Epithelial cell of prostate (primary cell): ENCODE measurements around the gene LEKR1.

Source experiments
- DNase-seq: peaks from one replicate; pipeline ENCODE4 v3.0.0-alpha.2; 2011; ENCODE audit warnings: low read depth, low spot score
- H3K27ac ChIP-seq: fragments of 450-650 bp; 2 replicates; pipeline ENCODE4 v1.5.1; 2017; ENCODE audit warnings: mild to moderate bottlenecking

Gene LEKR1

DNA sequence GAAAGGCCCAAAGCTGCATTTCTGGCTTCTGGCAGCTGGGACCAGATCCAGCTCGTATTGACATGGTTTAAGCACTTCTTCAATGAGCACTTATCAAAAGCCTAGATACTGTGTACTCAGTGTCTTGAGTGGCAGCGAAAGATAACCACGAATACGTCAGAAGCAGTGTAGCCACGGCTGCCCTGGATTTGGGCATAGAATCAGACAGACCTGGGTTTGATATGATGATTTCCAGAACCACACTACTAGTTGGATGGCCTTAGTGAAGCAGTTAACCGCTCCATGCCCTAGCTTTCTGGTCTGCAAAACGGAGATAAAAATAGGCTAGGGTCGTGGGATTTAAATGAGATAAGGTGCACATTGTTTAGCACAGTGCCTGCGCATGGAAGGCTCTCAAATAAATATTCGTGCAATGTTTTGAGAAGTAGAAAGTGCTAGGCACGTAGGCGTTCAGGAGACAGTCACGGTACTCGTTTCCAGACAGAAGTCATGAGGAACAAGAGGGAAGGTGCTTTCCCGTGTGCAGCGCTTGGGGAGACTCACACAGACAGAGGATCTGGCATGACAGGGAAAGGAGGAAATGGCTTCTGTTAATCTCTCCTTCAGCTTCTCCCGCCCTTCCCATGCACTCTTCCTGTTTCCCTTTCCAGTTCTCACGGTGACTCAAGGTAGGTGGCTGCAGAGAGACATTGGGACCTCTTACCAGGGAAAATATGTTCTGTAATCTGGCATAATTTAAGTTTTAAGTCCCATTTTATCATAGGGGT, 263.5 kb downstream of the LEKR1 start:
- DNase-seq: peak; percentile 53
- peak overlapping the region; percentile 97 for H3K27ac ChIP-seq

DNA sequence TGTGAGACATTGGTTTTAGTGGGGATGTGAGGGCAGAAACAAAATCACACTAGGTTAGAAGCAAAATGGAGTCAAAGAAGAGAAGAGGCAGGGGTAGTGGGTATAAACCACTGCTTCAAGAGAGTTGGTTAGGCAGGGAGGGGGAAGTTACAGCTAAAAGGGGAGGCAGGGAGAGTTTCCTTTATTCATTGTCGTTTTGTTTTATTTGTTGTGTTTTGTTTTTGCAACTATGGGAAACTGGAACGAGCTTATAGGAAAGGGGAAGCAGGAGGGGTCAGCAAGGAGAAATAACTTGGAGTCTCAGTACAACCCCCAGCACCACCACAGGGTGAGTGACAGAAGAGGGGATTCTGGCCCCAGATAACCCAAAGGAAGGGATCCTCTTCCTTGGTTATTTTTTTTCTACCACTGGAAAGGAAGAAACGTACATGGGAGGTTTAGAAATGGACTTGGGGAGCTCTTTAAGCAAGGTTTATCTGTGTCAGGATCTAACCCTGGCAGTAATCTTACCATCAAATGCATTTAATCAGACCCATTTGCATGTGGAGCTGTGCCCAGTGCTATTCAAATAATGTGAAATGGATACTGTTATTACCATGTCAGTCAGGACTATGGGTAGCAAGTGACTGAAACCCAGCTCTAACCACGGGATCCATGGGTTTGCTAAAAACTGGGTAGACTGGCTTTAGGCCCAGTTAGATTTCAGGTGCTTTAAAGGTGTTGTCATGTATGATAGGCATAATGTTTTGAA, 265.1 kb downstream of the LEKR1 start:
- no peak overlapping the region for H3K27ac ChIP-seq
- no peak for DNase-seq

DNA sequence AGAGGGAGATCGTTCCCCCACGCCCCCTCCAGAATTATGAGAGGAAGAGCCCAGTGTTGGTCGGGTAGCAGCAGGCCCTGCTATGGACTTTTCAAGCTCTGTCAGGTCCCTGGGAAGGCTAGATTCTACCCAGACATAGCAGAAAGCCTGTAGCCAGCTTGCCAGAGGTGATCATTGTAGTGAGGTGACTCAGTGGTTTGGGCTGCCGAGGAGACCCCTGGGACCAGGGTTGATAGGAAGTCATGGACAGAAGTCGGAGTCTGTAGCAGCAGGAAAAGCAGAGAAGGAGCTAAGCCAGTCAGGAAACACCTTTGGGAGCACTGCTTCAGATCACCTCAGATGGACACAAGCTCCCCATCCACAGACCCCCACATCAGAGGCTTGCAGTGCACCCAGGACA, 266.1 kb downstream of the LEKR1 start:
- no peak for DNase-seq
- no peak overlapping the region for H3K27ac ChIP-seq

DNA sequence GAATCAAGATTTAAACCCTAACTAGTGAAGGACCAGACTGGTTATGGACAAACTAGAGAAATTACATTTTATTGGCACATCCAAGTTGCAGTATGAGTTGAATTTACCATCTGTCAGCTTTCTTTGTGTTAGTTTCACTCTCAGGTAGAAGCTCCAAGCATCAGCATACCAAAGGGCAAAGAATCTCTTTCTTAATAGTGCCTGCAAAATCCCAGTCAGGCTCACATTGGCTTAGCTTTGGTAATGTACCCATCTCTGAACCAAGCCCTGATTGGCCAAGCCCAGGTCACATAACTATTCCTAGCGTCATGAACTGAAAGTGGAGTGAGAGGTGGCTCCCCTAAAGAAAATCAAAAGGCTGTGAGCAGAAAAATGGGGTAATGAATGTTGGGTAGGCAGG, 266.9 kb downstream of the LEKR1 start:
- DNase-seq: no peak
- no peak overlapping the region for H3K27ac ChIP-seq

DNA sequence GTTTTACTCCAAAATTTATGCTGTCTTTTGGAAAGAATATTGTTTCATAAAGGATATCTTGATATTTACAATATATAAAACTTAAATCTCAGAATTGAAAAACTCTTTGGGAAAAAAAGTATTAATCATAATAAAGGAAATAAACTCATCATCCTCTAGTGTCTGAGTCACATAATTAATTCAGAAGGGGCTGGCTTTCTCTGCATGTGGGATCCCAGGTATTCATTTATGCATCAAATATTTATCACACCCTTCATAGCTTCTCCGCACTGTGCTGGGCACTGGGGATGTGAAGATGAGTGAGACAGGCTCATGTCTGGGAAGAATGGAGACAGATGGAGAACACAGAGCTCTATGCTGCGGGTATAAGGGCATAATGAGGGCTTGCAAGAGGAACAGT, 268.1 kb downstream of the LEKR1 start:
- H3K27ac ChIP-seq: no peak overlapping the region
- DNase-seq: no peak

DNA sequence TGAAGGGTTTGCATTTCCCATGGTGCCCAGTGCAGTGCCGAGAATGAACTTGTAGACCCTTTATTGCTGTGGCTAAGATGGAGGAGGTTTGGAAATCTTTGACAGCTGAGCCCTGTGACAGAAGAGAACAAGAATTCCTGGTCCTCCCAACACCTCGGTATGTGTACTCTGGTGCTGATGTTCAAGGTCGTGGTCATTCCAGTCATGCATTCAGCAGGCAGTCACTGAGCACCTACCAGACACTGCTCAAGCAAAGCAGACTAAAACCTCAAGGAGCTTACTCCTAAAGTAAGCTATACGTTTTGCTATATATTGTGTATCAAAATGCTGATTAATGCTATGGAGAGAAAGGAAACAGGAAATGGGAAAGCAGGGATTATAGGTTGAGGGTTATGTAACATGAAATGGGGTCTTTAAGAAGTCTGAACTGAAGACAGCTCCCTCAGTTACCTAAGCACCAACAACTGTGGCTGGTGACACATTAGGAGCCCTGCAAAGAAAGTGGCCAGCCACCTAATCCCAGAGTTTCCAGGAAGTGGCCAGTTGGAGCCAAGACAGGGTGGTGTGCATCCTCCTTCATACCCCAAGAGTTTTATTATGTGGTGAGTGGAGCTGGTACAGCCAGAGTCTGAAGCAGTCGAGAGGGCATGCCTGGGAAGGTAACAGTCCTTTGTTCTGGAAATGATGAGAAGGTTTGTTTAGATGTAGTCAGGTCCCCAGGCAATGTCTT, 268.8 kb downstream of the LEKR1 start:
- H3K27ac ChIP-seq: no peak overlapping the region
- DNase-seq: no peak
